ENCODE results near the gene RADIL.

Gene RADIL

DNA sequence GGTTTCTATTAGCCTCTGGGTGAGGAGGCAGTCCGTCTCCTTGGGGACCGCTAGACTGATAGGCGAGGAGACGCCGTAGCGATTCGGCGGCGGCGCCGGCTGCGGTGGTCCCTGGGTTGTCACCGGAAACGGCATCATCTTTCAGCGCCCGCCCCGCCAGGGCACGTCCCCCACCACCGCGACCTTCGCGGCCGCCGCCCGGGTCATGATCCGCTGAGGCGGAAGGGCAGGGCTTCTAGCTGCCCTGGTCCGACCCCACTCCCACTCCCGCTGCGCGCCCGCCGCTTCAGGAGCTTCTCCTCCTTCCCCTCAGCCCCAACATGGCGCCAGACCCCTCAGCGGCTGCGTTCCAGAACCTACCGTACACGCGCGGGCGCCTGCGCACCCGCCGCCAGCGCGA, 21.8 kb downstream of the RADIL start, which contains the start of gene PAPOLB:
TSS of gene PAPOLB (minus strand) at position 358 of the 400 bp plus-strand sequence. CDS start at position 138, 220 bp downstream.
- H3K4me3 ChIP-seq (replicated peaks; ENCODE audit: low read depth, low read length) = no peak within 1 kb of the TSS
- TF ChIP-seq, protein P1, sequence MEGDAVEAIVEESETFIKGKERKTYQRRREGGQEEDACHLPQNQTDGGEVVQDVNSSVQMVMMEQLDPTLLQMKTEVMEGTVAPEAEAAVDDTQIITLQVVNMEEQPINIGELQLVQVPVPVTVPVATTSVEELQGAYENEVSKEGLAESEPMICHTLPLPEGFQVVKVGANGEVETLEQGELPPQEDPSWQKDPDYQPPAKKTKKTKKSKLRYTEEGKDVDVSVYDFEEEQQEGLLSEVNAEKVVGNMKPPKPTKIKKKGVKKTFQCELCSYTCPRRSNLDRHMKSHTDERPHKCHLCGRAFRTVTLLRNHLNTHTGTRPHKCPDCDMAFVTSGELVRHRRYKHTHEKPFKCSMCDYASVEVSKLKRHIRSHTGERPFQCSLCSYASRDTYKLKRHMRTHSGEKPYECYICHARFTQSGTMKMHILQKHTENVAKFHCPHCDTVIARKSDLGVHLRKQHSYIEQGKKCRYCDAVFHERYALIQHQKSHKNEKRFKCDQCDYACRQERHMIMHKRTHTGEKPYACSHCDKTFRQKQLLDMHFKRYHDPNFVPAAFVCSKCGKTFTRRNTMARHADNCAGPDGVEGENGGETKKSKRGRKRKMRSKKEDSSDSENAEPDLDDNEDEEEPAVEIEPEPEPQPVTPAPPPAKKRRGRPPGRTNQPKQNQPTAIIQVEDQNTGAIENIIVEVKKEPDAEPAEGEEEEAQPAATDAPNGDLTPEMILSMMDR (IDR thresholded peaks at IDR 0.05; ENCODE audit: insufficient read depth, low read length, poor library complexity, severe bottlenecking) = no peak
- no peak for DNase-seq (ENCODE audit: extremely low read depth, insufficient read length)
- no peaks in the 10 kb centered on the region for H3K27me3 ChIP-seq (replicated peaks; ENCODE audit: control insufficient read depth, insufficient read depth, low read length)
- H3K36me3 ChIP-seq (ENCODE audit: control insufficient read depth, insufficient read depth, low read length) = no peaks in the 10 kb centered on the region

DNA sequence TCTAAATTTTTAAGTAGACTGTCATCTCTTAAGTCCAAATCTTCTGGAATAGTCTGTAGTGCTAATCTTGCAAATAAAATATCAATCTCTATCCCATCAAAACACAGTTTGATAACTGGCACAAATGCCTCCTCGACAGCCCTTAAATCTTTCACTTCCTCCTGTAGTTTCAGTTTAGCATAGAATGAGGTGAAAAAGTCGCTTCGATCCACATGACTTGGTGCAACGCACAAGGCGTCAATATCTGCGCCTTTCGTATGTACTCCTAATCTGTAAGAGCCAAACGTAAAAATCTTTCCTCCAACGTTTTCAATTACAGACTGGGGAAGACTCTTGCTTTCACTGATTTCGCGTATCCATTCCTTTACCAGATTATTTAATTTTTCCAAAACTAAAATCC, 22.3 kb downstream of the RADIL start:
- Histone ChIP-seq H3K27me3 (replicated peaks; ENCODE audit: control insufficient read depth, insufficient read depth, low read length) (no peaks in the 10 kb centered on the region), H3K36me3 (ENCODE audit: control insufficient read depth, insufficient read depth, low read length) (no peaks in the 10 kb centered on the region)

DNA sequence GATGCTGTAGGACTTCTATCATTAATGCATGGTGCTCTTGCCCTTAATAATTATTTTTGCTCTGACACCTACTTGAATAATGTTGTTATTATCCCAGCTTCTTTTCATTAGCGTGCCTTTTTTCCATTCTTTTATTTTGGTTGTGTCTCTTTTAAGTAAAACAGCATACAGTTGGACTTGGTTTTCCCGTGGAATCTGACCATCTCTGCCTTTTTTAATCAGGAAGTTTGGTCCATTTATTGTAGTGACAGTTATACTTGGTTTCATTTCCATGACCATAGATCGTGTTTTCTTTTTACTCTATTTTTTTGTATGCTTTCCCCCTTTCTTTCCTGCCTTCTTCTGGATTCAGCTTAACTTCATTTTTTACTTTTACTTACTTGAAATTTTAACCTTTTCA, 26.3 kb downstream of the RADIL start:
- DNase-seq (ENCODE audit: extremely low read depth, insufficient read length) = no peak
- Histone ChIP-seq H3K4me3 (replicated peaks; ENCODE audit: low read depth, low read length) (no peak overlapping the region), H3K27me3 (replicated peaks; ENCODE audit: control insufficient read depth, insufficient read depth, low read length) (no peaks in the 10 kb centered on the region), H3K36me3 (ENCODE audit: control insufficient read depth, insufficient read depth, low read length) (no peaks in the 10 kb centered on the region)
- TF ChIP-seq, protein P1 (IDR thresholded peaks at IDR 0.05; ENCODE audit: insufficient read depth, low read length, poor library complexity, severe bottlenecking) = no peak

More for the DNA sequence above, 22.3 kb downstream of the RADIL start:
- no peak for DNase-seq (ENCODE audit: extremely low read depth, insufficient read length)
- TF ChIP-seq, protein P1 (IDR thresholded peaks at IDR 0.05; ENCODE audit: insufficient read depth, low read length, poor library complexity, severe bottlenecking) = no peak
- H3K4me3 ChIP-seq (replicated peaks; ENCODE audit: low read depth, low read length) = no peak overlapping the region

DNA sequence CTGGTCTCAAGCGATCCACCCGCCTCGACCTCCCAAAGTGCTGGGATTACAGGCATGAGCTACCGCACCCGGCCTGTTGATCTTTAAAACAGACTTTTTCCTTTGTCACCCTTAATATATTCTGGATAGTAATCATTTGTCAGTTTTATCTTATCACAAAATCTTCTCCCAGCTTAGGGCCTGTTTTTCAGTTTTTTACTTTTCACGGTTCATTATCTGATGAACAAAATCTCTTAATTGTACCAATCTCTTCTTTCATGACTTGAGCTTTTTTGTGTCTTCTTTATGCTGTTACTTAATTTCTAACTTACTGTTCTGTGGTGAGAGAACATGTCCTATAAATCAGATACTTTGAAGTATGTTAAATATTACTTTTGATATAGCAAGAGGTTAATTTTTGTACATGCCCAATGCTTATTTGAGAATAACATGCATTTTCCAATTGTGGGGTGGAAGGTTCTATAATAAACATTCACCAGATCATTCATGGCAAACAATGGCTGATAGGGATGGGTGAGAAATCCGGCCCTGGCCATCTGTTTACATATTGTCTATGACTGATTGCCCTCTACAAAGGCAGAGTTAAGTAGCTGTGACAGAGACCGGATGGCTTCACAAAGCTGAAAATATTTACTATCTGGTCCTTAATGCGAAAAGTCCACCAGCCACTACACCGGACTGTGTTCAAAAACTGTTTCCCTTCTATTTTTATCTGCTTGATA, 27.0 kb downstream of the RADIL start:
- no peak for DNase-seq (ENCODE audit: extremely low read depth, insufficient read length)
- TF ChIP-seq, protein P1 (IDR thresholded peaks at IDR 0.05; ENCODE audit: insufficient read depth, low read length, poor library complexity, severe bottlenecking) = no peak
- no peaks in the 10 kb centered on the region for H3K36me3 ChIP-seq (ENCODE audit: control insufficient read depth, insufficient read depth, low read length)

DNA sequence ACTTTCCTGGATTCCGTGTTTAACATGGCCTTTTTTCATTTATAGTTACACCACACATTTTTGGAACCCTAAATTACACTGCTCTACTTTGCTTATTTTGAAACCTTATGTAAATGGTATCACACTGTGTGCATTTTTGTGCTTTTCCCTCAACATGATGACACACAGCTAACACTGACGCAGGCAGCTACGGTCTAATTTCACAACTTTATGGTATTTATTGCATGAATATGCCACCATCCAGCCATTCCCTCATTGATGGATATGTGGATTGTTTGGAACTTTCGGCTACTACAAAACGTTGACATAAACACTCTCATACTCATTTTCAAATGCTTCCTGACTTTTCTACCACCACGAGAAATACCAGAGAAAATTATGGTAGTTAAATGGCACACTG, 28.6 kb downstream of the RADIL start:
- TF ChIP-seq, protein P1 (IDR thresholded peaks at IDR 0.05; ENCODE audit: insufficient read depth, low read length, poor library complexity, severe bottlenecking) = no peak

More for the DNA sequence above, 27.0 kb downstream of the RADIL start:
- Histone ChIP-seq H3K4me3 (replicated peaks; ENCODE audit: low read depth, low read length) (no peak overlapping the region), H3K27me3 (replicated peaks; ENCODE audit: control insufficient read depth, insufficient read depth, low read length) (no peaks in the 10 kb centered on the region)

More for the DNA sequence above, 28.6 kb downstream of the RADIL start:
- Histone ChIP-seq H3K27me3 (replicated peaks; ENCODE audit: control insufficient read depth, insufficient read depth, low read length) (no peaks in the 10 kb centered on the region), H3K36me3 (ENCODE audit: control insufficient read depth, insufficient read depth, low read length) (no peaks in the 10 kb centered on the region), H3K4me3 (replicated peaks; ENCODE audit: low read depth, low read length) (no peak overlapping the region)
- DNase-seq (ENCODE audit: extremely low read depth, insufficient read length) = no peak

All from GM06990 (cell line).